GM23338 (cell line): Measurements from ENCODE around the gene IL18BP. TPM values are rescaled to one million over a fixed set of nuclear protein-coding genes. Genes with fewer than 3 reads are reported as not detected.

Experiments
- ATAC-seq: fragments of 200-7000 bp; cut with Tn5 transposase; 3 replicates; pipeline ENCODE4 v1.9.1; 2020
- DNase-seq: peaks from one replicate; pipeline ENCODE4 v3.0.0-alpha.2; 2015; ENCODE audit warnings: low spot score
- H2AFZ ChIP-seq: fragments of 200-600 bp; sonication (generic); 2 replicates; pipeline ENCODE4 v1.8.0; 2016; ENCODE audit warnings: antibody characterized with exemption, mild to moderate bottlenecking, moderate library complexity
- H3F3A ChIP-seq: fragments of 200-600 bp; sonication (generic); replicated peaks from 2 replicates; pipeline ENCODE4 v1.8.0; 2017; ENCODE audit warnings: antibody characterized with exemption, mixed run types, low read depth
- H3K27ac ChIP-seq: fragments of 200-600 bp; sonication (generic); 2 replicates; pipeline ENCODE4 v1.6.1; 2016; ENCODE audit warnings: low read depth
- H3K27me3 ChIP-seq: fragments of 200-600 bp; sonication (generic); 2 replicates; pipeline ENCODE4 v1.8.0; 2016; ENCODE audit warnings: mild to moderate bottlenecking, mixed run types, moderate library complexity; ENCODE audit not compliant: insufficient read depth
- H3K36me3 ChIP-seq: fragments of 200-600 bp; sonication (generic); 2 replicates; pipeline ENCODE4 v1.8.0; 2016; ENCODE audit warnings: mild to moderate bottlenecking; ENCODE audit not compliant: insufficient read depth
- H3K4me1 ChIP-seq: fragments of 200-600 bp; sonication (generic); 2 replicates; pipeline ENCODE4 v1.8.0; 2016; ENCODE audit warnings: mild to moderate bottlenecking, moderate library complexity; ENCODE audit not compliant: insufficient read depth
- H3K4me2 ChIP-seq: fragments of 200-600 bp; sonication (generic); 2 replicates; pipeline ENCODE4 v1.7.1; 2017; ENCODE audit warnings: mixed run types
- H3K4me3 ChIP-seq: fragments of 200-600 bp; sonication (generic); 2 replicates; pipeline ENCODE4 v1.6.1; 2016; ENCODE audit warnings: mixed run types
- H3K79me2 ChIP-seq: fragments of 200-600 bp; sonication (generic); replicated peaks from 2 replicates; pipeline ENCODE4 v1.8.0; 2017; ENCODE audit warnings: mild to moderate bottlenecking; ENCODE audit not compliant: insufficient read depth
- H3K9me2 ChIP-seq: fragments of 200-600 bp; sonication (generic); 2 replicates; pipeline ENCODE4 v1.8.0; 2017; ENCODE audit not compliant: insufficient read depth
- H4K20me1 ChIP-seq: fragments of 200-600 bp; sonication (generic); replicated peaks from 2 replicates; pipeline ENCODE4 v1.8.0; 2017; ENCODE audit warnings: mild to moderate bottlenecking; ENCODE audit not compliant: insufficient read depth
- H3K27ac Mint-ChIP-seq: 2 replicates; pipeline ENCODE4 v1.8.0; 2020; ENCODE audit warnings: inconsistent platforms, mild to moderate bottlenecking, moderate library complexity, mixed read lengths
- H3K27me3 Mint-ChIP-seq: 3 replicates; pipeline ENCODE4 v1.8.0; 2022; ENCODE audit warnings: low read depth, mild to moderate bottlenecking, moderate library complexity, mixed read lengths, inconsistent platforms; ENCODE audit not compliant: insufficient read depth, poor library complexity
- H3K36me3 Mint-ChIP-seq: 3 replicates; pipeline ENCODE4 v1.8.0; 2021; ENCODE audit warnings: low read depth, mild to moderate bottlenecking, inconsistent platforms, moderate library complexity, mixed read lengths
- H3K4me1 Mint-ChIP-seq: 3 replicates; pipeline ENCODE4 v1.8.0; 2020; ENCODE audit warnings: mild to moderate bottlenecking, inconsistent platforms, mixed read lengths
- H3K4me3 Mint-ChIP-seq: 3 replicates; pipeline ENCODE4 v1.8.0; 2021; ENCODE audit warnings: moderate library complexity, mild to moderate bottlenecking, inconsistent platforms, mixed read lengths
- H3K9me3 Mint-ChIP-seq: 3 replicates; pipeline ENCODE4 v1.8.0; 2020; ENCODE audit warnings: moderate library complexity, mild to moderate bottlenecking, inconsistent platforms, mixed read lengths
- CREB1 ChIP-seq: fragments of 250-450 bp; sonication (Bioruptor Pico); IDR thresholded peaks from 2 replicates; pipeline ENCODE4 v1.5.0; 2020; ENCODE audit warnings: low read depth, mild to moderate bottlenecking, moderate library complexity
- EZH2 ChIP-seq: fragments of 200-600 bp; sonication (generic); IDR thresholded peaks from one replicate; pipeline ENCODE4 v1.8.0; 2017; ENCODE audit warnings: antibody characterized with exemption, mild to moderate bottlenecking, low read depth; ENCODE audit not compliant: unreplicated experiment
- EZH2phosphoT487 ChIP-seq: fragments of 200-600 bp; sonication (generic); IDR thresholded peaks from one replicate; pipeline ENCODE4 v1.8.1; 2018; ENCODE audit warnings: antibody characterized with exemption; ENCODE audit not compliant: unreplicated experiment
- JUNB ChIP-seq: IDR thresholded peaks from one replicate; pipeline ENCODE4 v1.6.1; 2016; ENCODE audit warnings: antibody characterized with exemption; ENCODE audit not compliant: unreplicated experiment
- POLR2AphosphoS5 ChIP-seq: IDR thresholded peaks from 2 replicates; pipeline ENCODE4 v1.6.1; 2016; ENCODE audit warnings: antibody characterized with exemption, low read depth
- STAT1 ChIP-seq: IDR thresholded peaks from one replicate; pipeline ENCODE4 v1.6.1; 2016; ENCODE audit warnings: antibody characterized with exemption; ENCODE audit not compliant: unreplicated experiment
- ZNF331 ChIP-seq: fragments of 250-450 bp; sonication (Bioruptor Pico); IDR thresholded peaks from 2 replicates; pipeline ENCODE4 v1.5.0; 2020; ENCODE audit warnings: low read depth, mild to moderate bottlenecking, moderate library complexity
- polyA plus RNA-seq: library from polyadenylated mRNA; unstranded; fragments of >200 nt; fragmentation: Nextera tagmentation; extraction: Ambion mirVana; gene quantifications from 2 replicates; pipeline ENCODE4 v1.2.1, GENCODE V29; 2016
- total RNA-seq: library from RNA; depleted of rRNA; stranded (reverse); fragments of >200 nt; shearing (Covaris generic); gene quantifications from 2 replicates; pipeline ENCODE4 v1.2.3, GENCODE V29; 2014
- TF ChIP-seq, protein P1 (sequence below): IDR thresholded peaks from 2 replicates; pipeline ENCODE4 v1.6.1; 2016; ENCODE audit warnings: antibody characterized with exemption
- TF ChIP-seq, protein P2 (sequence below): fragments of 250-450 bp; sonication (Bioruptor Pico); IDR thresholded peaks from 2 replicates; pipeline ENCODE4 v1.5.0; 2020; ENCODE audit warnings: mild to moderate bottlenecking, moderate library complexity
- TF ChIP-seq, protein P3 (sequence below): IDR thresholded peaks from one replicate; pipeline ENCODE4 v1.6.1; 2018; ENCODE audit warnings: antibody characterized with exemption; ENCODE audit not compliant: unreplicated experiment
- TF ChIP-seq, protein P4 (sequence below), 2 experiments: fragments of 200-600 bp in 1 of 2; sonication (generic) in 1 of 2; conservative IDR thresholded peaks; 2 replicates each; pipeline versions ENCODE4 v1.5.1 to v1.6.1; 2016 to 2017; ENCODE audit warnings: antibody characterized with exemption in 2 of 2, low read depth in 2 of 2, mild to moderate bottlenecking in 2 of 2, moderate library complexity in 1 of 2

IL18BP gene
- total and polyA plus RNA-seq, 2 experiments from 2014 or later, result 3.8 to 11.2 TPM

DNA sequence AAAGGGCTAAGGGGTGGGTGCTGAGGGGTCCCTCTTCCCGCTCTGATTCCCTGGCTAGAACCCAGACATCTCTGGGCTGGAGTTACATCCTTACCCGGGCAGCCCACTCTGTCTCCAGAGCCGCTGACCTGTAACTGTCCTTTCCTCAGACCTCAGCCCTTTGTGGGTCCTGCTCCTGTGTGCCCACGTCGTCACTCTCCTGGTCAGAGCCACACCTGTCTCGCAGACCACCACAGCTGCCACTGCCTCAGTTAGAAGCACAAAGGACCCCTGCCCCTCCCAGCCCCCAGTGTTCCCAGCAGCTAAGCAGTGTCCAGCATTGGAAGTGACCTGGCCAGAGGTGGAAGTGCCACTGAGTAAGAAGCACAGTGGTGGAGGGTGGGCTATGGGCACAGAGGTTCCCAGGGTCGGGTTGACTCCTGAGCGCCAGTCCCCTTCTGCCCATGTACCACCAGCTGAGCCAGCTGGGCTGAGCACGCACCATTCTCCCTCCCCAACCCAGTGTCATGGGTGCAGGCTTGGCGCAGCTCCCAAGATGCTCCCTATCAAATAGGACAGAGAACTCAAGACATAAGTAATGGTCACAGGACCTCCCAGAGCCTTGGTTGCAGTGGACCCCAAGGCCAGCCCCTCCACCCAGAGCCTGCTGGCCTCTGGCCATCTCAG is 1.6 kb downstream of the IL18BP start:
- Mint-ChIP-seq H3K4me1 (no peaks in the 10 kb centered on the region; the same call in 2 of the 3 replicates), H3K27ac (no peak overlapping the region), H3K27me3 (peaks cover 18% of the 10 kb centered on the region), H3K4me3 (no peak overlapping the region), H3K36me3 (peaks cover 45% of the 10 kb centered on the region), H3K9me3 (no peaks in the 10 kb centered on the region)
- ATAC-seq, result no peak
- Histone ChIP-seq H3K9me2 (no peaks in the 10 kb centered on the region), H3K4me2 (no peak overlapping the region), H3K79me2 (no peaks in the 10 kb centered on the region), H3K27me3 (no peaks in the 10 kb centered on the region), H3K4me1 (no peaks in the 10 kb centered on the region), H3K36me3 (0 out of 2 replicates have a peak, but pooled peaks cover 5% of the 10 kb centered on the region), H3K4me3 (no peak overlapping the region), H4K20me1 (peaks cover 14% of the 10 kb centered on the region; the same call in 1 of the 2 replicates), H3K27ac (no peak overlapping the region), H3F3A (no peaks in the 10 kb centered on the region; the same call in 1 of the 2 replicates), H2AFZ (no peak overlapping the region)
- DNase-seq, result no peak
- TF ChIP-seq STAT1, result no peak
- TF ChIP-seq, protein P1, sequence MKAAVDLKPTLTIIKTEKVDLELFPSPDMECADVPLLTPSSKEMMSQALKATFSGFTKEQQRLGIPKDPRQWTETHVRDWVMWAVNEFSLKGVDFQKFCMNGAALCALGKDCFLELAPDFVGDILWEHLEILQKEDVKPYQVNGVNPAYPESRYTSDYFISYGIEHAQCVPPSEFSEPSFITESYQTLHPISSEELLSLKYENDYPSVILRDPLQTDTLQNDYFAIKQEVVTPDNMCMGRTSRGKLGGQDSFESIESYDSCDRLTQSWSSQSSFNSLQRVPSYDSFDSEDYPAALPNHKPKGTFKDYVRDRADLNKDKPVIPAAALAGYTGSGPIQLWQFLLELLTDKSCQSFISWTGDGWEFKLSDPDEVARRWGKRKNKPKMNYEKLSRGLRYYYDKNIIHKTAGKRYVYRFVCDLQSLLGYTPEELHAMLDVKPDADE, result no peak
- no peak for TF ChIP-seq JUNB
- TF ChIP-seq EZH2, result no peak
- no peak for TF ChIP-seq CREB1 (CRISPR knock-in tag)
- TF ChIP-seq EZH2phosphoT487, result no peak
- TF ChIP-seq, protein P2, sequence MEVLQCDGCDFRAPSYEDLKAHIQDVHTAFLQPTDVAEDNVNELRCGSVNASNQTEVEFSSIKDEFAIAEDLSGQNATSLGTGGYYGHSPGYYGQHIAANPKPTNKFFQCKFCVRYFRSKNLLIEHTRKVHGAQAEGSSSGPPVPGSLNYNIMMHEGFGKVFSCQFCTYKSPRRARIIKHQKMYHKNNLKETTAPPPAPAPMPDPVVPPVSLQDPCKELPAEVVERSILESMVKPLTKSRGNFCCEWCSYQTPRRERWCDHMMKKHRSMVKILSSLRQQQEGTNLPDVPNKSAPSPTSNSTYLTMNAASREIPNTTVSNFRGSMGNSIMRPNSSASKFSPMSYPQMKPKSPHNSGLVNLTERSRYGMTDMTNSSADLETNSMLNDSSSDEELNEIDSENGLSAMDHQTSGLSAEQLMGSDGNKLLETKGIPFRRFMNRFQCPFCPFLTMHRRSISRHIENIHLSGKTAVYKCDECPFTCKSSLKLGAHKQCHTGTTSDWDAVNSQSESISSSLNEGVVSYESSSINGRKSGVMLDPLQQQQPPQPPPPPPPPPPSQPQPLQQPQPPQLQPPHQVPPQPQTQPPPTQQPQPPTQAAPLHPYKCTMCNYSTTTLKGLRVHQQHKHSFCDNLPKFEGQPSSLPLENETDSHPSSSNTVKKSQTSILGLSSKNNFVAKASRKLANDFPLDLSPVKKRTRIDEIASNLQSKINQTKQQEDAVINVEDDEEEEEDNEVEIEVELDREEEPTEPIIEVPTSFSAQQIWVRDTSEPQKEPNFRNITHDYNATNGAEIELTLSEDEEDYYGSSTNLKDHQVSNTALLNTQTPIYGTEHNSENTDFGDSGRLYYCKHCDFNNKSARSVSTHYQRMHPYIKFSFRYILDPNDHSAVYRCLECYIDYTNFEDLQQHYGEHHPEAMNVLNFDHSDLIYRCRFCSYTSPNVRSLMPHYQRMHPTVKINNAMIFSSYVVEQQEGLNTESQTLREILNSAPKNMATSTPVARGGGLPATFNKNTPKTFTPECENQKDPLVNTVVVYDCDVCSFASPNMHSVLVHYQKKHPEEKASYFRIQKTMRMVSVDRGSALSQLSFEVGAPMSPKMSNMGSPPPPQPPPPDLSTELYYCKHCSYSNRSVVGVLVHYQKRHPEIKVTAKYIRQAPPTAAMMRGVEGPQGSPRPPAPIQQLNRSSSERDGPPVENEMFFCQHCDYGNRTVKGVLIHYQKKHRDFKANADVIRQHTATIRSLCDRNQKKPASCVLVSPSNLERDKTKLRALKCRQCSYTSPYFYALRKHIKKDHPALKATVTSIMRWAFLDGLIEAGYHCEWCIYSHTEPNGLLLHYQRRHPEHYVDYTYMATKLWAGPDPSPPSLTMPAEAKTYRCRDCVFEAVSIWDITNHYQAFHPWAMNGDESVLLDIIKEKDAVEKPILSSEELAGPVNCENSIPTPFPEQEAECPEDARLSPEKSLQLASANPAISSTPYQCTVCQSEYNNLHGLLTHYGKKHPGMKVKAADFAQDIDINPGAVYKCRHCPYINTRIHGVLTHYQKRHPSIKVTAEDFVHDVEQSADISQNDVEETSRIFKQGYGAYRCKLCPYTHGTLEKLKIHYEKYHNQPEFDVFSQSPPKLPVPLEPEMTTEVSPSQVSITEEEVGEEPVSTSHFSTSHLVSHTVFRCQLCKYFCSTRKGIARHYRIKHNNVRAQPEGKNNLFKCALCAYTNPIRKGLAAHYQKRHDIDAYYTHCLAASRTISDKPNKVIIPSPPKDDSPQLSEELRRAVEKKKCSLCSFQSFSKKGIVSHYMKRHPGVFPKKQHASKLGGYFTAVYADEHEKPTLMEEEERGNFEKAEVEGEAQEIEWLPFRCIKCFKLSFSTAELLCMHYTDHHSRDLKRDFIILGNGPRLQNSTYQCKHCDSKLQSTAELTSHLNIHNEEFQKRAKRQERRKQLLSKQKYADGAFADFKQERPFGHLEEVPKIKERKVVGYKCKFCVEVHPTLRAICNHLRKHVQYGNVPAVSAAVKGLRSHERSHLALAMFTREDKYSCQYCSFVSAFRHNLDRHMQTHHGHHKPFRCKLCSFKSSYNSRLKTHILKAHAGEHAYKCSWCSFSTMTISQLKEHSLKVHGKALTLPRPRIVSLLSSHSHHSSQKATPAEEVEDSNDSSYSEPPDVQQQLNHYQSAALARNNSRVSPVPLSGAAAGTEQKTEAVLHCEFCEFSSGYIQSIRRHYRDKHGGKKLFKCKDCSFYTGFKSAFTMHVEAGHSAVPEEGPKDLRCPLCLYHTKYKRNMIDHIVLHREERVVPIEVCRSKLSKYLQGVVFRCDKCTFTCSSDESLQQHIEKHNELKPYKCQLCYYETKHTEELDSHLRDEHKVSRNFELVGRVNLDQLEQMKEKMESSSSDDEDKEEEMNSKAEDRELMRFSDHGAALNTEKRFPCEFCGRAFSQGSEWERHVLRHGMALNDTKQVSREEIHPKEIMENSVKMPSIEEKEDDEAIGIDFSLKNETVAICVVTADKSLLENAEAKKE (CRISPR knock-in tag), result no peak
- TF ChIP-seq, protein P3, sequence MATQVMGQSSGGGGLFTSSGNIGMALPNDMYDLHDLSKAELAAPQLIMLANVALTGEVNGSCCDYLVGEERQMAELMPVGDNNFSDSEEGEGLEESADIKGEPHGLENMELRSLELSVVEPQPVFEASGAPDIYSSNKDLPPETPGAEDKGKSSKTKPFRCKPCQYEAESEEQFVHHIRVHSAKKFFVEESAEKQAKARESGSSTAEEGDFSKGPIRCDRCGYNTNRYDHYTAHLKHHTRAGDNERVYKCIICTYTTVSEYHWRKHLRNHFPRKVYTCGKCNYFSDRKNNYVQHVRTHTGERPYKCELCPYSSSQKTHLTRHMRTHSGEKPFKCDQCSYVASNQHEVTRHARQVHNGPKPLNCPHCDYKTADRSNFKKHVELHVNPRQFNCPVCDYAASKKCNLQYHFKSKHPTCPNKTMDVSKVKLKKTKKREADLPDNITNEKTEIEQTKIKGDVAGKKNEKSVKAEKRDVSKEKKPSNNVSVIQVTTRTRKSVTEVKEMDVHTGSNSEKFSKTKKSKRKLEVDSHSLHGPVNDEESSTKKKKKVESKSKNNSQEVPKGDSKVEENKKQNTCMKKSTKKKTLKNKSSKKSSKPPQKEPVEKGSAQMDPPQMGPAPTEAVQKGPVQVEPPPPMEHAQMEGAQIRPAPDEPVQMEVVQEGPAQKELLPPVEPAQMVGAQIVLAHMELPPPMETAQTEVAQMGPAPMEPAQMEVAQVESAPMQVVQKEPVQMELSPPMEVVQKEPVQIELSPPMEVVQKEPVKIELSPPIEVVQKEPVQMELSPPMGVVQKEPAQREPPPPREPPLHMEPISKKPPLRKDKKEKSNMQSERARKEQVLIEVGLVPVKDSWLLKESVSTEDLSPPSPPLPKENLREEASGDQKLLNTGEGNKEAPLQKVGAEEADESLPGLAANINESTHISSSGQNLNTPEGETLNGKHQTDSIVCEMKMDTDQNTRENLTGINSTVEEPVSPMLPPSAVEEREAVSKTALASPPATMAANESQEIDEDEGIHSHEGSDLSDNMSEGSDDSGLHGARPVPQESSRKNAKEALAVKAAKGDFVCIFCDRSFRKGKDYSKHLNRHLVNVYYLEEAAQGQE, result no peak
- TF ChIP-seq POLR2AphosphoS5, result no peak
- TF ChIP-seq, protein P4, sequence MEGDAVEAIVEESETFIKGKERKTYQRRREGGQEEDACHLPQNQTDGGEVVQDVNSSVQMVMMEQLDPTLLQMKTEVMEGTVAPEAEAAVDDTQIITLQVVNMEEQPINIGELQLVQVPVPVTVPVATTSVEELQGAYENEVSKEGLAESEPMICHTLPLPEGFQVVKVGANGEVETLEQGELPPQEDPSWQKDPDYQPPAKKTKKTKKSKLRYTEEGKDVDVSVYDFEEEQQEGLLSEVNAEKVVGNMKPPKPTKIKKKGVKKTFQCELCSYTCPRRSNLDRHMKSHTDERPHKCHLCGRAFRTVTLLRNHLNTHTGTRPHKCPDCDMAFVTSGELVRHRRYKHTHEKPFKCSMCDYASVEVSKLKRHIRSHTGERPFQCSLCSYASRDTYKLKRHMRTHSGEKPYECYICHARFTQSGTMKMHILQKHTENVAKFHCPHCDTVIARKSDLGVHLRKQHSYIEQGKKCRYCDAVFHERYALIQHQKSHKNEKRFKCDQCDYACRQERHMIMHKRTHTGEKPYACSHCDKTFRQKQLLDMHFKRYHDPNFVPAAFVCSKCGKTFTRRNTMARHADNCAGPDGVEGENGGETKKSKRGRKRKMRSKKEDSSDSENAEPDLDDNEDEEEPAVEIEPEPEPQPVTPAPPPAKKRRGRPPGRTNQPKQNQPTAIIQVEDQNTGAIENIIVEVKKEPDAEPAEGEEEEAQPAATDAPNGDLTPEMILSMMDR (conservative IDR thresholded peaks at IDR 0.05; ENCODE audit: low read depth in 2 of 2), result no peak
- no peak for TF ChIP-seq ZNF331 (CRISPR knock-in tag)
